ENCODE results near the gene CNKSR3. TPM values are rescaled to one million over a fixed set of nuclear protein-coding genes. Genes with fewer than 3 reads are reported as not detected.

CNKSR3 gene
- total RNA-seq (10 to 100 TPM; 17.8 to 21.1 (median 18.5) TPM), polyA plus RNA-seq (7.9 TPM)
- long read RNA-seq, donor 1, full-length matches to known transcripts: 29 of 38 reads
- long read RNA-seq, donor 1, partial matches to known transcripts: 5 of 38 reads
- long read RNA-seq, donor 1, other reads (novel, unspliced or antisense): 4 of 38 reads
- long read RNA-seq, donor 2, full-length matches to known transcripts: 15 of 20 reads
- long read RNA-seq, donor 2, partial matches to known transcripts: 2 of 20 reads
- long read RNA-seq, donor 2, other reads (novel, unspliced or antisense): 3 of 20 reads
- long read RNA-seq, donor 3, full-length matches to known transcripts: 5 of 15 reads
- long read RNA-seq, donor 3, partial matches to known transcripts: 9 of 15 reads
- long read RNA-seq, donor 3, other reads (novel, unspliced or antisense): 1 of 15 reads
- long read RNA-seq, donor 4, full-length matches to known transcripts: 17 of 24 reads
- long read RNA-seq, donor 4, partial matches to known transcripts: 1 of 24 reads
- long read RNA-seq, donor 4, other reads (novel, unspliced or antisense): 6 of 24 reads

DNA sequence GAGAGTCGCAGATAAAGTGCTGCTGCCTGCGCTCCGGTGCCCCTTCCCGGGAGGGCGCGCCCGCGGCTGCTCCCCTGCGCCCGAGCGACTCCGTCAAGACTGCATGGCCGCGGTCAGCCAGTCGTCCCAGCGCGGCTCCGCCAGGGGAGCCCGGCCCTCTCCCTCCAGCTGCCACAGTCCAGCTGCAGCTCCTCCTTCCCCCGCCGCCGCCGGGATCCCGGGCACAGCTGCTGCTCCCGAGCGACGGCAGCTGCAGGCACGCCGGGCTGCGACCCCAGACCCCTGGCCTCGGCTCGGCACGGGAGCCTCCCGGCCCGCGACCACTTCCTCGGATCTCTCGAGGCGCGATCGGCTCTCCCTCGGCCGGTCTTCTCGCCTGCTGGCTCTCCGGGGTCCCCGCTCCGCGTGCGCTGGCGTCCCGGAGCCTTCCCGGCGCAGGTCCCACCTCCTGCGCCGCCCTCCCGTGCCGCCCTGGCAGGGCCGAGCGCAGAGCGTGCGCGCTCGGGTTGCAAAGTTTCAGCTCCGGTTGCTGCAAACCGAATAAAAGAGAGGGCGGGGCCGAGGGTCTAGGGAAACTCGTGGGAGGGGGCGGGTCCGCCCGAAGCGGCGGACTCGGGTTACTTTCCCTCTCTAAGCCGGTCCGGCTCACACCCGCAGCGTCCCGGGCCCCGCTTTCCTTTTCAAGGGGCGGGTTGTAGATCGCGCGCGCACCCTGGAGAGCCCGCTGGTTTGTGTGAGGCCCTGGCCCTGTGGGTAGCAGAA, at the start of gene CNKSR3:
TSS of gene CNKSR3 (minus strand) at position 542 of the 762 bp plus-strand sequence. CDS start 571 bp downstream, outside the sequence.
- peak within 1 kb of the TSS; percentile 46 for H3K27ac ChIP-seq (ENCODE audit: low read length)
- H3K4me1 ChIP-seq (ENCODE audit: control insufficient read depth, insufficient read depth, low read length): no peaks in the 10 kb centered on the region
- WGBS: under 1% methylated on average over 86 of the region's 86 CpGs
- intact Hi-C loops (cut with DNase I): no loop called here
- peak within 1 kb of the TSS; percentile 52 for H3K4me3 ChIP-seq (ENCODE audit: low read length)
- no peaks in the 10 kb centered on the region for H3K27me3 ChIP-seq (ENCODE audit: control insufficient read depth, insufficient read depth)
- ATAC-seq (peak; percentile 93), DNase-seq (peak; percentile 88 to 94 (median 93))
- no peaks in the 10 kb centered on the region for H3K9me3 ChIP-seq (ENCODE audit: control insufficient read depth, low read length)

DNA sequence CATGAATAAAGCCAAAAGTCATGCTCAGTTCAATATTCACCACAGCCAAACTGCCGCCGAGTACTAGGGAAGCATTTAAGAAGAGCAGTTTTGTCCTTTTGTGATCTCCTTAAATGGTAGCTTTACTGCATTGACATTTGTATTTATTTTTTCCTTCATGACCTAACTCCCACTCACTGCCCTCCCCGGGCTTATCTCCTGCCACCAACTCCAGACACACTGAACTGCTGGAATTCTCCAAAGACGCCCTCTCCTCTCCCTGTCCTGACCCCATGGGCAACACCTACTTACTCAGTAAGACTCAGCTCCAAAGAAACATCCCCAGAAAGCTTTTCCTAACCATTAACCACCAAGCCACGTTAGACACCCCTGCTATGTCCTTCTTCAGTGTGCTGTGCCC, 48.5 kb upstream of the CNKSR3 start:
- intact Hi-C loops (cut with DNase I): no loop called here
- Histone ChIP-seq H3K9me3 (ENCODE audit: control insufficient read depth, low read length) (no peaks in the 10 kb centered on the region), H3K4me1 (ENCODE audit: control insufficient read depth, insufficient read depth, low read length) (peaks cover 1% of the 10 kb centered on the region), H3K27ac (ENCODE audit: low read length) (no peak overlapping the region), H3K27me3 (ENCODE audit: control insufficient read depth, insufficient read depth) (no peaks in the 10 kb centered on the region), H3K4me3 (ENCODE audit: low read length) (no peak overlapping the region)
- DNase-seq (no peak), ATAC-seq (peak in 1 of 2 donors; percentile 49)
- 39% methylated on average over 5 of the region's 5 CpGs for WGBS

DNA sequence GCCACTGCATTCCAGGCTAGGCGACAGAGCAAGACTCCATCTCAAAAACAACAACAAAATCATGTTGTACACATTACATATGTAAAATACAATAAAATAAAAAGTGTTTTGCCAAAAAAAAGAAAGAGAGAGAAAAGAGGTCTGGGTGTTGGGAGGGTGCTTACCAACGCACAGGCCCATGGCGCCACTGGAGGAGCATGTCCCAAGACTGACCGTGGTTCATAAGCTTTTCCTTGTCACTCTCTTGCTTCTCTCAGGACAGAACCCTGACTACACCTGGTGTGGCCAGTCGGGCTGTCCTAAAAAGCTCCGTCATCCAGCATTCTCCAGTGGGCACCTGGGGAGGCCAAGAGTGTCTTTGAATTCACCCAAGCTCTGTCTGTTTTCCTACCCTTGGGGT, 48.0 kb upstream of the CNKSR3 start:
- DNase-seq (no peak), ATAC-seq (no peak)
- no peaks in the 10 kb centered on the region for H3K9me3 ChIP-seq (ENCODE audit: control insufficient read depth, low read length)
- H3K27ac ChIP-seq (ENCODE audit: low read length): no peak overlapping the region
- no peak overlapping the region for H3K4me3 ChIP-seq (ENCODE audit: low read length)
- no peaks in the 10 kb centered on the region for H3K27me3 ChIP-seq (ENCODE audit: control insufficient read depth, insufficient read depth)
- H3K4me1 ChIP-seq (ENCODE audit: control insufficient read depth, insufficient read depth, low read length): peaks cover 1% of the 10 kb centered on the region
- intact Hi-C loops (cut with DNase I): no loop called here
- WGBS: 95% methylated on average over 6 of the region's 6 CpGs

DNA sequence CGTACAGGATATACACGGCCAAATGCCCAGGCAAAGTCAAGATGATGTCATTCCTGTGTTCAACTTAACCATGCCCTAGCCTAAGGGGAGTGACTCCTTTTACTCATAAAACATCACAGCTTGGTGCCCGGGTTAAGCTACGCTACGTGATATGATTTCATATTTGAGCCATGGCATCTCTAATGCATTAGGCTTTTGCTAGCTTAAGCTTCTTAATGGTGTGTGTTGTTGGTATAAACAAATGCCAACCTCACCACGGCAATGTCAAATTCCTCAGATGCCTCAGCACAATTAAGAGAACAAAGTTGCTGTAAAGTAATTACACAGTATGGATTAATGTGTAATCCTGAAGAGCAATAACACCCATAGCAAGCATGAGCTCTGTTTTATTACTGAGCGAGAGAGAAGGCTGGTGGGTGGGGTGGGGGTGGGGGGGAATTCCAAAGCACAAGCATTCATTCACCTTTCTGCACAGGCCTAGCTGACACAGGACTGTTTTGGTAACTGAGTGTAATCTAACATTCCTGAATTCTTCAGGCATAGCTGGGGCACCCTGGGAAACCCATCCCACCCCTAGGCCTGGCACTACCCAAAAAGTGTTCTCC, 44.7 kb upstream of the CNKSR3 start:
- no peak overlapping the region for H3K4me3 ChIP-seq (ENCODE audit: low read length)

DNA sequence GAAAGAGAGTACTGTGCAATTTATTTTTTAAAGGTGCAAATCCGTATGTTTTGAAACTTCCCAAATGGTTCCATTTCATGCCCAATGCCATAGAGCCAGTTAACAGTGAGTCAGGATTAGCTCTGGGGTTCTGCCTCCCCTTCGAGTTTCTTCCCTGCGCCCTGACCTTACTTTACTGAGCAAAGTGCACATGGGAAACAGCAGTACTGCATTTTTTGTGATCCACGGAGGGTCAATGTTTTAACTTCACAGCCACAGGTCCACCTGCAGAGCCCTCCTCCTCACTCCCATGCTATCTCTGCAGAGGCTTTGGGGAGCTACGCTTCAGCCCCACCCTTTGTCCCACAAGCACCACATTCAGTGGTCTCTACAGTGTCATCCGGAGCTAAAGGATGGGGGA, 44.0 kb upstream of the CNKSR3 start:
- H3K9me3 ChIP-seq (ENCODE audit: control insufficient read depth, low read length): no peaks in the 10 kb centered on the region
- intact Hi-C loops (cut with DNase I): no loop called here
- DNase-seq (no peak), ATAC-seq (no peak)
- no peaks in the 10 kb centered on the region for H3K27me3 ChIP-seq (ENCODE audit: control insufficient read depth, insufficient read depth)
- no peak overlapping the region for H3K4me3 ChIP-seq (ENCODE audit: low read length)
- peaks cover 1% of the 10 kb centered on the region for H3K4me1 ChIP-seq (ENCODE audit: control insufficient read depth, insufficient read depth, low read length)
- H3K27ac ChIP-seq (ENCODE audit: low read length): no peak overlapping the region
- 83% methylated on average over 6 of the region's 6 CpGs for WGBS

More for the DNA sequence above, 44.7 kb upstream of the CNKSR3 start:
- 63% methylated on average over 7 of the region's 7 CpGs for WGBS
- Histone ChIP-seq H3K27ac (ENCODE audit: low read length) (no peak overlapping the region), H3K27me3 (ENCODE audit: control insufficient read depth, insufficient read depth) (no peaks in the 10 kb centered on the region), H3K4me1 (ENCODE audit: control insufficient read depth, insufficient read depth, low read length) (peaks cover 1% of the 10 kb centered on the region), H3K9me3 (ENCODE audit: control insufficient read depth, low read length) (no peaks in the 10 kb centered on the region)
- ATAC-seq (peak in 1 of 2 donors; percentile 38), DNase-seq (no peak)
- intact Hi-C loops (cut with DNase I): no loop called here

DNA sequence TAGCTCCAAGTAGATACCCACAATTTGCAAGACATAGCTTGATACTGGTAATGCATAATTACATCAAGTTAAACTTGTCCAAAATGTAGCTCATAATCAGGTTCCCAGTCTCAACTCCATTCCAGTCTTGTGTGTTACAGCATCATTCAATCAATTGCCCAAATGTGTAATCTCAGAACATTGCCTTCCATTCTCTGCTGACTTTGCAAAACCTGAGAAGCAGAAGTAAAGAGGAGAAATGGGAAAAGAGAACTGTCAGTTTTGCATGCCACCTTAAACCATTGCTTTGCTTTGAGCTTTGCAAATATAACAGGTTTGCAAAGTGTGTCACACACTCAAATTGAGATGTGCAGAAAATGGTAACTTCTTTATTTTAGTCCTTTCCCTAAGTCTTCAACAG, 40.3 kb upstream of the CNKSR3 start:
- peaks cover 5% of the 10 kb centered on the region for H3K4me1 ChIP-seq (ENCODE audit: control insufficient read depth, insufficient read depth, low read length)
- no peak for ATAC-seq
- intact Hi-C loops (cut with DNase I): no loop called here
- no peaks in the 10 kb centered on the region for H3K27me3 ChIP-seq (ENCODE audit: control insufficient read depth, insufficient read depth)
- H3K27ac ChIP-seq (ENCODE audit: low read length): no peak overlapping the region
- H3K9me3 ChIP-seq (ENCODE audit: control insufficient read depth, low read length): no peaks in the 10 kb centered on the region
- DNase-seq: no peak
- no peak overlapping the region for H3K4me3 ChIP-seq (ENCODE audit: low read length)

DNA sequence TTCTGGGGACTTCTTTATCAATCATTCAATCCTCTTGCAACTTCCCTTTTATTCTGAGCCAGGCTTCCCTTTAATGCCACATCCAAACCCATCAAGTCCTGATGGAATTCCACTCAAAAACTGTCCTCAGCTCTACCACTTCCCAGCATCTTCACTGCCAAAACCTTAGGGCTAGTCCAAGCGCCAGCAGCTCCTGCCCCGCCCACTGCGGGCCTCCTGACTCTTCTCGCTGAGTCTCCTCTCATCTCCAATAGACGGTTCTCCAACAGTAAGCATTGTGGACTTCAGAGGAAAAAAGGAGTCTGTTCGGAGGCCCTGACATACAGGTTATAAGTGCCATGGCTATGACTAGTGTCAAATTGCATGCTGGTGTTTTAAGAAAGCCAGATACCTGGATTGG, 38.7 kb upstream of the CNKSR3 start:
- ATAC-seq (no peak), DNase-seq (no peak)
- WGBS: 93% methylated on average over 6 of the region's 6 CpGs
- H3K27ac ChIP-seq (ENCODE audit: low read length): no peak overlapping the region
- H3K4me3 ChIP-seq (ENCODE audit: low read length): no peak overlapping the region
- intact Hi-C loops (cut with DNase I): no loop called here
- H3K4me1 ChIP-seq (ENCODE audit: control insufficient read depth, insufficient read depth, low read length): peaks cover 4% of the 10 kb centered on the region
- H3K9me3 ChIP-seq (ENCODE audit: control insufficient read depth, low read length): no peaks in the 10 kb centered on the region
- no peaks in the 10 kb centered on the region for H3K27me3 ChIP-seq (ENCODE audit: control insufficient read depth, insufficient read depth)

DNA sequence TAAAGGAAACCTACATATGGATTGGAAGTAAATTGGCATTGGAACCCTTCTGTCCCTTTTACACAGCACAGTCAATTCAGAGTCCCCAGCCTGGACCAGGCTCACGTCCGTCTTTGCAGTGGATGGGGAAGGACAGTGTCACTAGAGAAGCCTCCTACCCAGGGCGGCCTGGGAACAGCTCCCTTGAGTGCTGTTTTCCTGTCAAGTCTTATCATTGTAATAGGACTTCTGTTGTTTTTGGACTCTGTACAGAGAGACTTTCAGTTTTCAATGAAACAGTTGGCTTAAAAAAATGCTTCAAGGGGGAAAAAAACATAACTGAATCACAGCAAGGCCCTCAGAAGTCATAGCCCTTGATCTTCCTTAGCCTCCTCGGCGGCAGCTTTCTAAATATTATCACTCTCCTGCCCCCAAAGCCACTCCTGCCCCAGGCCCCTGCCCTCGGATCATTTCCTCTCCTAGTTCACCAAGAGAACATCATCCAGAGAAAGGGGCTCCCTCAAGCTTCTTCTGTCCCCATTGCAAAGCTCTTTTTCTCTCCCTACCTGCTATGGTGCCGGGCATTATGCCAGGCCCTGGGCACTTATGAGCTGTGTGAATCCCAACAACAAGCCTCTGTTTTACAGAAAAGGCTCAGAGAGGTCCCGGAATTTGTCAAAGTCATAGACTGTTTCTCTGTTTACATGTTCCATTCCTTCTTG, 37.8 kb upstream of the CNKSR3 start:
- Histone ChIP-seq H3K9me3 (ENCODE audit: control insufficient read depth, low read length) (no peaks in the 10 kb centered on the region), H3K27ac (ENCODE audit: low read length) (no peak overlapping the region), H3K4me1 (ENCODE audit: control insufficient read depth, insufficient read depth, low read length) (peaks cover 4% of the 10 kb centered on the region), H3K4me3 (ENCODE audit: low read length) (no peak overlapping the region), H3K27me3 (ENCODE audit: control insufficient read depth, insufficient read depth) (no peaks in the 10 kb centered on the region)
- 33% methylated on average over 8 of the region's 8 CpGs for WGBS
- intact Hi-C loops (cut with DNase I): no loop called here
- peak; percentile 86 to 97 for ATAC-seq
- DNase-seq: peak; percentile 44 to 64 (median 60)

DNA sequence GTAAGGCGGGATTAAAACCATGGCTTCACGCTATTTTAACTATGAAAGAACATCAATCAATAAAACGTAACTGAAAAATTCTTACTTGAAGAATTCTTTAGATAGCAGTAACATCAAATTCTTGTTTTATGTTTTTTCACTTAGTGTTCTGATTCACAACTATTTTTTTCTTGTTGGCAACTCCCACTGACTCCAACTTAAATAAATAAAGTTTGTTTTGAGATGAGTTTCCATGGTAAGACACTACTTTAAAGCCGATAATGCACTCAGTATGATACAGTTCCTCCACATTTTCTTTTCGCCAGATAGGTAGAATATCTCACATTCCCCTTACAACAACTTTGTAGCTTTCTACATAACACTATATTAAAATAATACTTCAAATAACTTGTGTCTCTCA, 33.1 kb upstream of the CNKSR3 start:
- ATAC-seq (no peak), DNase-seq (no peak)
- 79% methylated on average over 5 of the region's 5 CpGs for WGBS
- intact Hi-C loops (cut with DNase I): no loop called here
- Histone ChIP-seq H3K4me3 (ENCODE audit: low read length) (no peak overlapping the region), H3K9me3 (ENCODE audit: control insufficient read depth, low read length) (no peaks in the 10 kb centered on the region), H3K27ac (ENCODE audit: low read length) (no peak overlapping the region), H3K4me1 (ENCODE audit: control insufficient read depth, insufficient read depth, low read length) (peaks cover 4% of the 10 kb centered on the region), H3K27me3 (ENCODE audit: control insufficient read depth, insufficient read depth) (no peaks in the 10 kb centered on the region)

DNA sequence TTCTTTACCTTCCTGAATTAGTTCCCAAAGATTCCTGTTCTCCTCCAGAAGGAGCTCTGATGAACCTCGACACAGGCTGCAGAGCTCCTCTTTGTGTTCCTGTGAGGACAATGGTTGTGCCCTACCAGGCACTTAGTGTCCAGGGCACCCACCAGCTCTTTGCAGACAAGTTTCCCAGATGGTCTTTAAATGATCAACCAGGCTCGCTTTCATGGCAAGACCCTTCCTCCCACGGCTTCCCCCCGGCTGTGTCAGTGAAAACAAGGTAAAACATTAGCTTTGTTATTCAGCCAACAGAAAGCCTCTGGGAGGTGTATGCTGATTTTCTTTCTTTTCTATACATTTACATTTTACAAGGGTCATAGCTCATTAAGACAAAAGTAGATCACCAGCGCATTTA, 32.3 kb upstream of the CNKSR3 start:
- Histone ChIP-seq H3K27ac (ENCODE audit: low read length) (no peak overlapping the region), H3K4me1 (ENCODE audit: control insufficient read depth, insufficient read depth, low read length) (no peaks in the 10 kb centered on the region), H3K9me3 (ENCODE audit: control insufficient read depth, low read length) (no peaks in the 10 kb centered on the region), H3K4me3 (ENCODE audit: low read length) (no peak overlapping the region), H3K27me3 (ENCODE audit: control insufficient read depth, insufficient read depth) (no peaks in the 10 kb centered on the region)
- ATAC-seq: no peak
- DNase-seq: no peak
- WGBS: 86% methylated on average over 5 of the region's 5 CpGs
- intact Hi-C loops (cut with DNase I): no loop called here
